HG03378 (cell line): Measurements from ENCODE around the gene RBM23.
A peak's percentile ranks its signal among the peaks of the same experiment; 100 is the strongest.

Experiments used
- ATAC-seq: cut with Tn5 transposase; IDR thresholded peaks from one replicate; pipeline ENCODE4 v1.9.1; 2021; ENCODE audit warnings: mild to moderate bottlenecking, moderate library complexity; ENCODE audit not compliant: unreplicated experiment

The RBM23 gene

DNA sequence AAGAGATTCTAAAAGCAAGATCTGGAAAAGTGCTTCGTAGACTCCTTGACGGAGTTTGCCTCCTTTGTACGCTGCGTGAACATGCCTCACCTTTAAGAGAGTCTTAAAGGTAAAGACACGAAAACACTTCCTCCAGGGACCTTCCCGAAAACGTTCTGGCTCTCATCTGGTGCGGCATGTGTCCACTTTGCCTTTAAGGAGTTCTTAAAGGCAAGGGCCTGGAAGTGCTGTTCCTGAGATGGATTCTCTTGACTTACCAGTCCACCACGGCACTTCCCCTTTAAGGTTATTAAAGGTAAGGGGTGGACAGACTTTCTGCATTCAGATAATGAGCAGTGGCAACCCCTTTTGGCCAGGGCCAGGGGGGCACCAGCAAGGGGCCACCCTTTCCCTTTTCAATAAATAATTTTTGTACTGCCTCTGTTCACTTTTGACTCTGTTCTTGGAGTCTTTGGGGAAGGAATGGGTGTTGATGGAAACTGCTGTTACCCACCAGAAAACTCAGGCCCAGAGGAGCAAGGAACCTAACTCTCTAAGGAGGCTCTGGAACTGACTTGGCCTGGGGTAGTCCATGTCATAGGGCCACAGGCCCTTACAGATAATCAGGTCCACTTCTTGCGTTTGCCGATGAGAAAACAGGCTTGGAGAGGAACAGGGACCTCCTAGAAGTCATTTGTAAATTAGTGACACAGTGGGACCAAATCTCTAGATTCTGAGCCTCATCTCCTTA is 31.5 kb downstream of the RBM23 start:
- ATAC-seq: peak; percentile 45

- peak; percentile 37 for ATAC-seq
These were observed 32.3 kb downstream of the RBM23 start for GRCh38 chr14:22886500-22887259.

GRCh38 chr14:22885975-22886374 is 33.0 kb downstream of the RBM23 start:
- no peak for ATAC-seq

- ATAC-seq: no peak
These were observed 34.0 kb downstream of the RBM23 start for GRCh38 chr14:22884738-22885523.

DNA sequence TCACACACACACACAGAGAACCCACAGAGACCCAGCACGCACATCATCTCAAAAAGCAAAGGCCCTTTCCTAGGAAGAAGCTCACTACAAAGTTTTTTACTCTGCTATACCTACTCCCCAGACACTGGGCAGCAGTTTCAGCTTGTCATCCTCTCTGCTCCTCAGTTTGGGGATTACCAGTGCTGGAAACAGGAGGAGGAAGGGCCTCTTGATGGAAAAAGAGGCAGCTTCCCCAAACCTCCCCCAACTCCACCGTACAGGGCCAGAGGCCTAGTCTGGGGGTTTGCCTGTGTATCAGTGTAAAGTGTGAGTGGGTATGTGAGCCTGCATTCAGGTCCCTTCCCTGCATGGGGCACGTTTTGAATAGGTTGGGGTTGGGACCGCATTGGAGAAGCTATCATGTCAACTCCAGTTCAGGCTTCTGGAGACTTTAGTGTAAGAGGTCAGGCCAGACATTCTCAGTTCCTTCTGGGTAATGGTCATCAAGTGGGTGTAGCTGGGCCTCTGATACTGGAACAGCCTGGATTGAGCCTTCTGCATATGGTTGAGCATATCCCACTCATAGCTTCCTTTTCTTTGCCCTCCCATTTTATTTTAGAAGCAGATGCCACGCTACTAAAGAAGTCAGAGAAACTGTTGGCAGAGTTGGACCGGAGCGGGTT is 34.7 kb downstream of the RBM23 start:
- ATAC-seq: no peak

- ATAC-seq: no peak
These were observed 35.6 kb downstream of the RBM23 start, which contains the start of gene REM2 for GRCh38 chr14:22883173-22883976. Gene REM2 (plus strand): TSS chr14:22883222. CDS start chr14:22883288, 66 bp downstream.

DNA sequence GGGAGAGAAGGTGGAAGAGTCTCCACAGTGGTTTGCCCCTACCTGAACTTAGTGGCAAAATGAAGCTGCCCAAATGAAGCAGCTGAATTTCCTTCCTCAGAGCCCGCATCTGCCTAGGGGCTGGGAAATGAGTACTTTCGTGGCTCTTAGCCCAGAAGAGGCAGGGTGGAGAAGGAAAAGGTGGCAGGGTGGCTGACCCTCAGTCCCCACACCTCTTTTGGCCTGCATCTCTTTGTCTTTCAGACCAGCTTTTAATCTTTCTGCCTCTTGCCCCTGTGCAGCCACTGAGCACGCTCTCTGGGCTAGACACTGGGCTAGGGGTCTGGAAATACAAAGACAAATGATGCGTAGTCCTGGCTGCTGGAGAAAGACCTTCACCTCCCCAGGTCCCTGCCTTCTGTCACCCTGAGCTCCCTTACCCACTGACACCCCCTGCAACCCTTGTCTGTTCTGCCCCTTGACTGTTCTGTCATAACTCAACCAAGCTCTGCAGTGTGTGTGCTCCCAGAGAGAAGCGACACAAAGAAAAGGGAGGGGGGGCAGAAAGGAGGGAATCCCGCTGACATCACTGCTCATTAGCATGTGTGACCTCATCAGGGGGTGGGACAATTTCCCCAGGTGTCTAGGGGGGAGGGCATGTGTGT is 36.3 kb downstream of the RBM23 start:
- no peak for ATAC-seq

DNA sequence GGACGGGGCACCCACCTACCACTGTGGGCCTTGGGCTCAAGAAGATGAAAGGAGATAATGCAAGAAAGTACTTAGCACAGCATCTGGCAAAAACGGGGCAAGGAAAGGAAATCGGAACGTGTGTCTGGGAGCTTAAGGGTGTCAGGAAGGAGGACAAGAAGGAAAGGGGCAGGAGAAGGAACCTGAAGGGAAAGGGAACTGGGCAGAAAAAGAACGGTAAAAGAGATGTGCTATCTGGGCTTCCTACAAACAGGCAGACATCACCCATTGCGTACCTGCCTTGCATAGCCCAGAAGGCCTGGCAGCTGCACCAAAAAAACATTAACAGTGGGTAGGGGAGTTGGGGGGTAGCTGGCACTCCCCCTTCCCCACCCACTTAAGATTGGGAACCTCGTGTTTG is 36.9 kb downstream of the RBM23 start:
- no peak for ATAC-seq

GRCh38 chr14:22878271-22879246 is 40.4 kb downstream of the RBM23 start:
- no peak for ATAC-seq

DNA sequence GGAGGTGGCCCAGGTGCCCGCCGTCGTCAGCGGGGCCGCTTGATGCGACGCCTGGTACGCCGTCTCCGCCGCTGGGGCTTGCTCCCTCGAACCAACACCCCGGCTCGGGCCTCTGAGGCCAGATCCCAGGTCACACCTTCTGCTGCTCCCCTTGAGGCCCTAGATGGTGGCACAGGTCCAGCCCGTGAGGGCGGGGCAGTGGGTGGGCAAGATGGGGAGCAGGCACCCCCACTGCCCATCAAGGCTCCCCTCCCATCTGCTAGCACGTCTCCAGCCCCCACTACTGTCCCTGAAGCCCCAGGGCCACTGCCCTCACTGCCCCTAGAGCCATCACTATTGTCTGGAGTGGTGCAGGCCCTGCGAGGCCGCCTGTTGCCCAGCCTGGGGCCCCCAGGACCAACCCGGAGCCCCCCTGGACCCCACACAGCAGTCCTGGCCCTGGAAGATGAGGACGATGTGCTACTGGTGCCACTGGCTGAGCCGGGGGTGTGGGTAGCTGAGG is 41.9 kb downstream of the RBM23 start:
- ATAC-seq: no peak

GRCh38 chr14:22875748-22876319 is 43.1 kb downstream of the RBM23 start:
- ATAC-seq: no peak

DNA sequence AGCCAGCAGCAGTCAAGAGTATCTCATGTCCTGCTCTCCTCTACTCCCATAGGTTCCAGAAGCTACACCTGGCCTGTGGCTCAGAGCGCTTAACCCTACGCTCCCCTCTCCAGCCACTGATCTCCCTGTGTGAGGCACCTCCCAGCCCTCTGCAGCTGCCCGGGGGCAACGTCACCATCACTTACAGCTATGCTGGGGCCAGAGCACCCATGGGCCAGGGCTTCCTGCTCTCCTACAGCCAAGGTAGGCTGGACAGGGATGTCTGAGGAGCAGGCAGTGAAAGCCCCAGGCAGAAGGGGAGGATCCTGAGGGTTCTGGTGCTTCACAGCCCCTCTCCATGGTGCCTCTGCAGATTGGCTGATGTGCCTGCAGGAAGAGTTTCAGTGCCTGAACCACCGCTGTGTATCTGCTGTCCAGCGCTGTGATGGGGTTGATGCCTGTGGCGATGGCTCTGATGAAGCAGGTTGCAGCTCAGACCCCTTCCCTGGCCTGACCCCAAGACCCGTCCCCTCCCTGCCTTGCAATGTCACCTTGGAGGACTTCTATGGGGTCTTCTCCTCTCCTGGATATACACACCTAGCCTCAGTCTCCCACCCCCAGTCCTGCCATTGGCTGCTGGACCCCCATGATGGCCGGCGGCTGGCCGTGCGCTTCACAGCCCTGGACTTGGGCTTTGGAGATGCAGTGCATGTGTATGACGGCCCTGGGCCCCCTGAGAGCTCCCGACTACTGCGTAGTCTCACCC is 43.8 kb downstream of the RBM23 start:
- ATAC-seq: no peak

- no peak for ATAC-seq
These were observed 46.0 kb downstream of the RBM23 start for GRCh38 chr14:22872833-22873520.

- ATAC-seq: no peak
These were observed 46.7 kb downstream of the RBM23 start for GRCh38 chr14:22872033-22872832.

- ATAC-seq: peak; percentile 66
These were observed 47.5 kb downstream of the RBM23 start, which contains the start of gene LRP10 for GRCh38 chr14:22871224-22872032. Gene LRP10 (plus strand): TSS chr14:22871740. CDS start chr14:22872304, 564 bp downstream.
